Measurements from ENCODE around the gene CCDC148. TPM values are rescaled to one million over a fixed set of nuclear protein-coding genes. Genes with fewer than 3 reads are reported as not detected.

Gene CCDC148
- total and polyA plus RNA-seq, 2 donors from 2014 or later = 6.6 to 21.0 TPM

GRCh38 chr2:158182676-158183295 lies 273.8 kb downstream of the CCDC148 start:
- Histone ChIP-seq H3K36me3 (ENCODE audit: control insufficient read depth in 2 of 3, insufficient read depth in 3 of 3, low read length in 3 of 3) (no peaks in the 10 kb centered on the region), H3K4me3 (ENCODE audit: low read length in 3 of 3) (no peak overlapping the region), H3K9ac (ENCODE audit: low read length in 3 of 3) (no peak overlapping the region), H3K27ac (ENCODE audit: low read depth in 2 of 2, low read length in 2 of 2) (peak overlapping the region in 1 of 2 donors; percentile 39), H3K9me3 (ENCODE audit: control insufficient read depth in 2 of 3, insufficient read depth in 1 of 3, low read length in 3 of 3) (no peaks in the 10 kb centered on the region), H3K4me1 (ENCODE audit: control insufficient read depth in 2 of 3, insufficient read depth in 2 of 3, low read depth in 1 of 3, low read length in 3 of 3) (peaks cover 2 to 7% (median 5%) of the 10 kb centered on the region in 3 donors), H3K27me3 (ENCODE audit: control insufficient read depth, insufficient read depth, low read length) (no peaks in the 10 kb centered on the region)
- no peak for TF ChIP-seq CTCF (IDR thresholded peaks at IDR 0.05; ENCODE audit: borderline replicate concordance, extremely low read depth, insufficient read depth)
- FAIRE-seq = peak; percentile 37
- DNase-seq = peak in 2 of 5 donors; percentile 21 to 41
- intact Hi-C loops (cut with DNase I) = no loop called here

GRCh38 chr2:158181171-158181570 lies 275.4 kb downstream of the CCDC148 start:
- no peak for TF ChIP-seq CTCF (IDR thresholded peaks at IDR 0.05; ENCODE audit: borderline replicate concordance, extremely low read depth, insufficient read depth)
- intact Hi-C loops (cut with DNase I) = no loop called here

GRCh38 chr2:158179660-158180059 lies 276.9 kb downstream of the CCDC148 start:
- H3K4me3 ChIP-seq (ENCODE audit: low read length in 3 of 3) = no peak overlapping the region
- H3K27me3 ChIP-seq (ENCODE audit: control insufficient read depth, insufficient read depth, low read length) = no peaks in the 10 kb centered on the region
- H3K9me3 ChIP-seq (ENCODE audit: control insufficient read depth in 2 of 3, insufficient read depth in 1 of 3, low read length in 3 of 3) = no peaks in the 10 kb centered on the region
- DNase-seq (peak in 2 of 5 donors; percentile 35), FAIRE-seq (peak; percentile 66)
- H3K36me3 ChIP-seq (ENCODE audit: control insufficient read depth in 2 of 3, insufficient read depth in 3 of 3, low read length in 3 of 3) = no peaks in the 10 kb centered on the region
- peaks cover 2 to 7% (median 5%) of the 10 kb centered on the region in 3 donors for H3K4me1 ChIP-seq (ENCODE audit: control insufficient read depth in 2 of 3, insufficient read depth in 2 of 3, low read depth in 1 of 3, low read length in 3 of 3)
- no peak overlapping the region for H3K9ac ChIP-seq (ENCODE audit: low read length in 3 of 3)
- intact Hi-C loops (cut with DNase I) = no loop called here
- no peak for TF ChIP-seq CTCF (IDR thresholded peaks at IDR 0.05; ENCODE audit: borderline replicate concordance, extremely low read depth, insufficient read depth)
- H3K27ac ChIP-seq (ENCODE audit: low read depth in 2 of 2, low read length in 2 of 2) = no peak overlapping the region

More at GRCh38 chr2:158181171-158181570, 275.4 kb downstream of the CCDC148 start:
- no peak for FAIRE-seq
- Histone ChIP-seq H3K4me3 (ENCODE audit: low read length in 3 of 3) (no peak overlapping the region), H3K27me3 (ENCODE audit: control insufficient read depth, insufficient read depth, low read length) (no peaks in the 10 kb centered on the region), H3K9ac (ENCODE audit: low read length in 3 of 3) (no peak overlapping the region), H3K27ac (ENCODE audit: low read depth in 2 of 2, low read length in 2 of 2) (peak overlapping the region in 1 of 2 donors; percentile 35), H3K9me3 (ENCODE audit: control insufficient read depth in 2 of 3, insufficient read depth in 1 of 3, low read length in 3 of 3) (no peaks in the 10 kb centered on the region), H3K36me3 (ENCODE audit: control insufficient read depth in 2 of 3, insufficient read depth in 3 of 3, low read length in 3 of 3) (no peaks in the 10 kb centered on the region), H3K4me1 (ENCODE audit: control insufficient read depth in 2 of 3, insufficient read depth in 2 of 3, low read depth in 1 of 3, low read length in 3 of 3) (peaks cover 2 to 7% (median 5%) of the 10 kb centered on the region in 3 donors)
- no peak for DNase-seq
